Measurements from ENCODE around the gene ARAP2.

ARAP2 gene

GRCh38 chr4:36163198-36163597 lies 81.1 kb downstream of the ARAP2 start:
- WGBS, 2 donors (ENCODE audit: extremely low coverage in 2 of 2, insufficient read length in 2 of 2, insufficient replicate concordance in 1 of 2): no CpG with 5 or more reads among the region's 3 CpGs

GRCh38 chr4:36159208-36159607 lies 85.1 kb downstream of the ARAP2 start:
- Histone ChIP-seq H4K91ac (ENCODE audit: low read depth, low read length, poor library complexity) (no peak overlapping the region), H3K9me3 (replicated peaks in 1 of 2; ENCODE audit: control insufficient read depth in 2 of 2, insufficient read depth in 1 of 2, low read depth in 1 of 2, low read length in 2 of 2) (no peaks in the 10 kb centered on the region), H2BK15ac (ENCODE audit: low read length) (no peak overlapping the region), H4K8ac (ENCODE audit: low read depth, low read length) (no peak overlapping the region), H2AFZ (ENCODE audit: low read length) (no peak overlapping the region), H2BK5ac (ENCODE audit: low read length) (no peak overlapping the region), H2BK12ac (ENCODE audit: low read length) (no peak overlapping the region), H3K9ac (ENCODE audit: low read depth, low read length, poor library complexity) (no peak overlapping the region), H3K36me3 (replicated peaks in 1 of 2; ENCODE audit: control insufficient read depth in 2 of 2, insufficient read depth in 2 of 2, low read length in 2 of 2) (no peaks in the 10 kb centered on the region), H3K27me3 (ENCODE audit: control insufficient read depth in 3 of 3, insufficient read depth in 3 of 3, low read depth in 1 of 3, low read length in 3 of 3) (no peaks in the 10 kb centered on the region), H3K18ac (ENCODE audit: low read length) (no peak overlapping the region), H3K14ac (ENCODE audit: low read length) (no peak overlapping the region), H3K4me3 (ENCODE audit: low read length in 2 of 2) (no peak overlapping the region), H3K4me2 (ENCODE audit: insufficient read depth, low read length, poor library complexity, severe bottlenecking) (no peak overlapping the region), H3K79me1 (ENCODE audit: low read depth, low read length) (no peaks in the 10 kb centered on the region), H3K4me1 (ENCODE audit: control insufficient read depth in 2 of 2, insufficient read depth in 1 of 2, low read depth in 1 of 2, low read length in 2 of 2) (no peaks in the 10 kb centered on the region), H3K23ac (ENCODE audit: low read depth, low read length, poor library complexity) (no peak overlapping the region), H2BK120ac (ENCODE audit: low read depth, low read length) (no peak overlapping the region), H3K4ac (ENCODE audit: low read length) (no peak overlapping the region), H3K27ac (replicated peaks; ENCODE audit: low read length) (no peak overlapping the region), H2AK5ac (ENCODE audit: low read depth, low read length) (no peak overlapping the region)
- WGBS, 2 donors (ENCODE audit: extremely low coverage in 2 of 2, insufficient read length in 2 of 2, insufficient replicate concordance in 1 of 2): no CpG with 5 or more reads among the region's 5 CpGs
- DNase-seq (ENCODE audit: low spot score): no peak

More at GRCh38 chr4:36163198-36163597, 81.1 kb downstream of the ARAP2 start:
- no peak overlapping the region for H3K4ac ChIP-seq (ENCODE audit: low read length)
- H2AFZ ChIP-seq (ENCODE audit: low read length): no peak overlapping the region
- H3K23ac ChIP-seq (ENCODE audit: low read depth, low read length, poor library complexity): no peak overlapping the region
- H3K14ac ChIP-seq (ENCODE audit: low read length): no peak overlapping the region
- no peaks in the 10 kb centered on the region for H3K4me1 ChIP-seq (ENCODE audit: control insufficient read depth in 2 of 2, insufficient read depth in 1 of 2, low read depth in 1 of 2, low read length in 2 of 2)
- H2AK5ac ChIP-seq (ENCODE audit: low read depth, low read length): no peak overlapping the region
- H3K27me3 ChIP-seq (ENCODE audit: control insufficient read depth in 3 of 3, insufficient read depth in 3 of 3, low read depth in 1 of 3, low read length in 3 of 3): no peaks in the 10 kb centered on the region
- no peaks in the 10 kb centered on the region for H3K79me1 ChIP-seq (ENCODE audit: low read depth, low read length)
- H4K8ac ChIP-seq (ENCODE audit: low read depth, low read length): no peak overlapping the region
- no peak overlapping the region for H2BK15ac ChIP-seq (ENCODE audit: low read length)
- H3K9ac ChIP-seq (ENCODE audit: low read depth, low read length, poor library complexity): no peak overlapping the region
- H4K91ac ChIP-seq (ENCODE audit: low read depth, low read length, poor library complexity): no peak overlapping the region
- no peaks in the 10 kb centered on the region for H3K36me3 ChIP-seq (replicated peaks in 1 of 2; ENCODE audit: control insufficient read depth in 2 of 2, insufficient read depth in 2 of 2, low read length in 2 of 2)
- H3K4me3 ChIP-seq (ENCODE audit: low read length in 2 of 2): no peak overlapping the region
- H3K4me2 ChIP-seq (ENCODE audit: insufficient read depth, low read length, poor library complexity, severe bottlenecking): no peak overlapping the region
- no peak for DNase-seq (ENCODE audit: low spot score)
- no peaks in the 10 kb centered on the region for H3K9me3 ChIP-seq (replicated peaks in 1 of 2; ENCODE audit: control insufficient read depth in 2 of 2, insufficient read depth in 1 of 2, low read depth in 1 of 2, low read length in 2 of 2)
- no peak overlapping the region for H3K27ac ChIP-seq (replicated peaks; ENCODE audit: low read length)
- no peak overlapping the region for H2BK12ac ChIP-seq (ENCODE audit: low read length)
- no peak overlapping the region for H2BK5ac ChIP-seq (ENCODE audit: low read length)
- H2BK120ac ChIP-seq (ENCODE audit: low read depth, low read length): no peak overlapping the region
- no peak overlapping the region for H3K18ac ChIP-seq (ENCODE audit: low read length)

GRCh38 chr4:36152735-36153134 lies 91.6 kb downstream of the ARAP2 start:
- Histone ChIP-seq H2BK15ac (ENCODE audit: low read length) (no peak overlapping the region), H2BK120ac (ENCODE audit: low read depth, low read length) (no peak overlapping the region), H2AK5ac (ENCODE audit: low read depth, low read length) (no peak overlapping the region), H3K36me3 (replicated peaks in 1 of 2; ENCODE audit: control insufficient read depth in 2 of 2, insufficient read depth in 2 of 2, low read length in 2 of 2) (no peaks in the 10 kb centered on the region), H3K27me3 (ENCODE audit: control insufficient read depth in 3 of 3, insufficient read depth in 3 of 3, low read depth in 1 of 3, low read length in 3 of 3) (no peaks in the 10 kb centered on the region), H3K18ac (ENCODE audit: low read length) (no peak overlapping the region), H4K8ac (ENCODE audit: low read depth, low read length) (no peak overlapping the region), H3K9ac (ENCODE audit: low read depth, low read length, poor library complexity) (no peak overlapping the region), H3K23ac (ENCODE audit: low read depth, low read length, poor library complexity) (no peak overlapping the region), H3K4me2 (ENCODE audit: insufficient read depth, low read length, poor library complexity, severe bottlenecking) (no peak overlapping the region), H3K4me1 (ENCODE audit: control insufficient read depth in 2 of 2, insufficient read depth in 1 of 2, low read depth in 1 of 2, low read length in 2 of 2) (no peaks in the 10 kb centered on the region), H3K14ac (ENCODE audit: low read length) (no peak overlapping the region), H3K79me1 (ENCODE audit: low read depth, low read length) (no peaks in the 10 kb centered on the region), H3K4me3 (ENCODE audit: low read length in 2 of 2) (no peak overlapping the region), H2AFZ (ENCODE audit: low read length) (no peak overlapping the region), H2BK12ac (ENCODE audit: low read length) (no peak overlapping the region), H3K9me3 (replicated peaks in 1 of 2; ENCODE audit: control insufficient read depth in 2 of 2, insufficient read depth in 1 of 2, low read depth in 1 of 2, low read length in 2 of 2) (no peaks in the 10 kb centered on the region), H2BK5ac (ENCODE audit: low read length) (no peak overlapping the region), H3K27ac (replicated peaks; ENCODE audit: low read length) (no peak overlapping the region), H4K91ac (ENCODE audit: low read depth, low read length, poor library complexity) (no peak overlapping the region), H3K4ac (ENCODE audit: low read length) (no peak overlapping the region)
- DNase-seq (ENCODE audit: low spot score): no peak
- WGBS, 2 donors (ENCODE audit: extremely low coverage in 2 of 2, insufficient read length in 2 of 2, insufficient replicate concordance in 1 of 2): no CpG with 5 or more reads among the region's 1 CpG

GRCh38 chr4:36142504-36142903 lies 101.8 kb downstream of the ARAP2 start:
- no CpG with 5 or more reads among the region's 1 CpG for WGBS, 2 donors (ENCODE audit: extremely low coverage in 2 of 2, insufficient read length in 2 of 2, insufficient replicate concordance in 1 of 2)
- Histone ChIP-seq H4K8ac (ENCODE audit: low read depth, low read length) (no peak overlapping the region), H2BK5ac (ENCODE audit: low read length) (no peak overlapping the region), H2AK5ac (ENCODE audit: low read depth, low read length) (no peak overlapping the region), H3K9me3 (replicated peaks in 1 of 2; ENCODE audit: control insufficient read depth in 2 of 2, insufficient read depth in 1 of 2, low read depth in 1 of 2, low read length in 2 of 2) (no peaks in the 10 kb centered on the region), H2BK15ac (ENCODE audit: low read length) (no peak overlapping the region), H3K4me1 (ENCODE audit: control insufficient read depth in 2 of 2, insufficient read depth in 1 of 2, low read depth in 1 of 2, low read length in 2 of 2) (peaks cover 0 to 9% of the 10 kb centered on the region in 2 donors), H3K9ac (ENCODE audit: low read depth, low read length, poor library complexity) (no peak overlapping the region), H3K79me1 (ENCODE audit: low read depth, low read length) (no peaks in the 10 kb centered on the region), H3K27ac (replicated peaks; ENCODE audit: low read length) (no peak overlapping the region), H2BK120ac (ENCODE audit: low read depth, low read length) (no peak overlapping the region), H3K4me2 (ENCODE audit: insufficient read depth, low read length, poor library complexity, severe bottlenecking) (no peak overlapping the region), H2BK12ac (ENCODE audit: low read length) (no peak overlapping the region), H3K27me3 (ENCODE audit: control insufficient read depth in 3 of 3, insufficient read depth in 3 of 3, low read depth in 1 of 3, low read length in 3 of 3) (no peaks in the 10 kb centered on the region), H3K18ac (ENCODE audit: low read length) (no peak overlapping the region), H2AFZ (ENCODE audit: low read length) (peak overlapping the region; percentile 13), H3K14ac (ENCODE audit: low read length) (no peak overlapping the region), H3K4ac (ENCODE audit: low read length) (no peak overlapping the region), H4K91ac (ENCODE audit: low read depth, low read length, poor library complexity) (no peak overlapping the region), H3K4me3 (ENCODE audit: low read length in 2 of 2) (no peak overlapping the region), H3K36me3 (replicated peaks in 1 of 2; ENCODE audit: control insufficient read depth in 2 of 2, insufficient read depth in 2 of 2, low read length in 2 of 2) (no peaks in the 10 kb centered on the region), H3K23ac (ENCODE audit: low read depth, low read length, poor library complexity) (no peak overlapping the region)
- DNase-seq (ENCODE audit: low spot score): no peak
